ENCODE data around the gene PTBP1.

DNA sequence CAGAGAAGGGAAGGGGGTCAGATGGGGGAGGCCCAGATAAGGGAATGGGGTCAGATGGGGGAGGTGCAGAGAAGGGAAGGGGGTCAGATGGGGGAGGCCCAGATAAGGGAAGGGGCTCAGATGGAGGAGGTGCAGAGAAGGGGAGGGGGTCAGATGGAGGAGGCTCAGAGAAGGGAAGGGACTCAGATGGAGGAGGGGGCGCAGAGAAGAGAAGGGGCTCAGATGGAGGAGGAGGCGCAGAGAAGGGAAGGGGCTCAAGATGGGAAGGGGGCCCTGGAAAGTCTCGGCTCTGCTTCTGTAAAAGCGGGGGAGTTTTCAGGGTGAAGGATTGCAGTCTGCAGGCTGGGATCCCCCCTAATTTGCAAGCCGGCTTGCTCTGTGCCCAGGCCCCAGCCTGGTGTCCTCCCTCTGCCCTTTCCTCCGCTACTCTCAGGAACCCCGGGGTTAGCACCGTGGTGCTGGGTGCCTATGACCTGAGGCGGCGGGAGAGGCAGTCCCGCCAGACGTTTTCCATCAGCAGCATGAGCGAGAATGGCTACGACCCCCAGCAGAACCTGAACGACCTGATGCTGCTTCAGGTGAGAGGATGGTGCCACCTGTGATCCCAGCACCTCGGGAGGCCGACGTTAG lies 32.0 kb downstream of the PTBP1 start:
- no peak for TF ChIP-seq POLR2A (IDR thresholded peaks at IDR 0.05)
- TF ChIP-seq, protein P1, sequence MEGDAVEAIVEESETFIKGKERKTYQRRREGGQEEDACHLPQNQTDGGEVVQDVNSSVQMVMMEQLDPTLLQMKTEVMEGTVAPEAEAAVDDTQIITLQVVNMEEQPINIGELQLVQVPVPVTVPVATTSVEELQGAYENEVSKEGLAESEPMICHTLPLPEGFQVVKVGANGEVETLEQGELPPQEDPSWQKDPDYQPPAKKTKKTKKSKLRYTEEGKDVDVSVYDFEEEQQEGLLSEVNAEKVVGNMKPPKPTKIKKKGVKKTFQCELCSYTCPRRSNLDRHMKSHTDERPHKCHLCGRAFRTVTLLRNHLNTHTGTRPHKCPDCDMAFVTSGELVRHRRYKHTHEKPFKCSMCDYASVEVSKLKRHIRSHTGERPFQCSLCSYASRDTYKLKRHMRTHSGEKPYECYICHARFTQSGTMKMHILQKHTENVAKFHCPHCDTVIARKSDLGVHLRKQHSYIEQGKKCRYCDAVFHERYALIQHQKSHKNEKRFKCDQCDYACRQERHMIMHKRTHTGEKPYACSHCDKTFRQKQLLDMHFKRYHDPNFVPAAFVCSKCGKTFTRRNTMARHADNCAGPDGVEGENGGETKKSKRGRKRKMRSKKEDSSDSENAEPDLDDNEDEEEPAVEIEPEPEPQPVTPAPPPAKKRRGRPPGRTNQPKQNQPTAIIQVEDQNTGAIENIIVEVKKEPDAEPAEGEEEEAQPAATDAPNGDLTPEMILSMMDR (IDR thresholded peaks at IDR 0.05) = no peak

Data from esophagus squamous epithelium (tissue), 4 donors.